Mammary epithelial cell (primary cell): ENCODE measurements around the gene CASK.

Experiments used
- CTCF ChIP-seq, 2 donors: IDR thresholded peaks in 1 of 2; conservative IDR thresholded peaks in 1 of 2; 2 replicates each; pipeline ENCODE4 v1.5.1; 2011 to 2012; ENCODE audit warnings: inconsistent platforms in 2 of 2, low read length in 2 of 2, mild to moderate bottlenecking in 2 of 2, control low read depth in 1 of 2, low read depth in 1 of 2; ENCODE audit not compliant: insufficient read depth in 1 of 2; ENCODE audit errors: extremely low read depth in 1 of 2
- EZH2 ChIP-seq: IDR thresholded peaks from 2 replicates; pipeline ENCODE4 v1.6.1; 2012; ENCODE audit warnings: low read length, inconsistent platforms, borderline replicate concordance

GRCh38 chrX:41507919-41508318, 415.4 kb downstream of the CASK start:
- TF ChIP-seq CTCF (conservative IDR thresholded peaks at IDR 0.05 in 1 of 2, IDR thresholded peaks at IDR 0.05 in 1 of 2; ENCODE audit: extremely low read depth in 1 of 2, insufficient read depth in 1 of 2, low read depth in 1 of 2, low read length in 2 of 2) (no peak), EZH2 (no peak)
